Mesenchymal stem cell (in vitro differentiated cells and primary cell): ENCODE results near the gene VAV2.

Source experiments
- DNase-seq: peaks from one replicate; pipeline ENCODE4 v3.0.0-alpha.2; 2013
- H2AFZ ChIP-seq: one replicate; pipeline ENCODE4 v1.6.1; 2013; ENCODE audit warnings: low read depth, mild to moderate bottlenecking, control low read depth, inconsistent platforms, low read length, moderate library complexity
- H2AK5ac ChIP-seq: 2 replicates; pipeline ENCODE4 v1.6.1; 2013; ENCODE audit warnings: low read length, moderate library complexity, mild to moderate bottlenecking, inconsistent platforms; ENCODE audit not compliant: severe bottlenecking
- H2BK120ac ChIP-seq: one replicate; pipeline ENCODE4 v1.6.1; 2013; ENCODE audit warnings: low read depth, mild to moderate bottlenecking, inconsistent platforms, low read length, moderate library complexity
- H2BK12ac ChIP-seq, 2 experiments: one replicate each; pipeline ENCODE4 v1.6.1; 2013; ENCODE audit warnings: inconsistent platforms in 2 of 2, low read length in 2 of 2, mild to moderate bottlenecking in 2 of 2, moderate library complexity in 2 of 2, control low read depth in 1 of 2
- H2BK15ac ChIP-seq: one replicate; pipeline ENCODE4 v1.6.1; 2013; ENCODE audit warnings: mild to moderate bottlenecking, low read depth, inconsistent platforms; ENCODE audit not compliant: poor library complexity, severe bottlenecking
- H2BK5ac ChIP-seq: 2 replicates; pipeline ENCODE4 v1.6.1; 2013; ENCODE audit warnings: low read depth, mild to moderate bottlenecking, low read length, control low read depth, inconsistent platforms; ENCODE audit not compliant: poor library complexity, severe bottlenecking
- H3K14ac ChIP-seq, 2 experiments: one replicate each; pipeline ENCODE4 v1.6.1; 2013; ENCODE audit warnings: inconsistent platforms in 2 of 2, low read length in 2 of 2, control low read depth in 1 of 2, mild to moderate bottlenecking in 1 of 2, moderate library complexity in 1 of 2
- H3K18ac ChIP-seq, 2 experiments: one replicate each; pipeline ENCODE4 v1.6.1; 2013; ENCODE audit warnings: inconsistent platforms in 2 of 2, low read length in 2 of 2, control low read depth in 1 of 2, low read depth in 1 of 2, mild to moderate bottlenecking in 1 of 2
- H3K23ac ChIP-seq, 2 experiments: one replicate each; pipeline ENCODE4 v1.6.1; 2013; ENCODE audit warnings: inconsistent platforms in 2 of 2, low read length in 2 of 2, mild to moderate bottlenecking in 2 of 2, moderate library complexity in 2 of 2, control low read depth in 1 of 2
- H3K27ac ChIP-seq: 2 replicates; pipeline ENCODE4 v1.5.1; 2013; ENCODE audit warnings: mild to moderate bottlenecking, moderate library complexity, low read length, control low read depth, inconsistent platforms; ENCODE audit not compliant: poor library complexity, severe bottlenecking
- H3K27me3 ChIP-seq, 2 experiments: 2 replicates each; pipeline versions ENCODE4 v1.6.1 to v1.7.0; 2013; ENCODE audit warnings: low read length in 2 of 2, mild to moderate bottlenecking in 2 of 2, moderate library complexity in 2 of 2, control low read depth in 1 of 2, inconsistent platforms in 1 of 2; ENCODE audit not compliant: control insufficient read depth in 1 of 2, insufficient read depth in 1 of 2
- H3K36me3 ChIP-seq, 2 experiments: 2 replicates each; pipeline versions ENCODE4 v1.6.1 to v1.7.0; 2013; ENCODE audit warnings: low read length in 2 of 2, control low read depth in 1 of 2, inconsistent platforms in 1 of 2, low read depth in 1 of 2, mild to moderate bottlenecking in 1 of 2; ENCODE audit not compliant: insufficient read depth in 2 of 2, control insufficient read depth in 1 of 2
- H3K4ac ChIP-seq, 2 experiments: one replicate each; pipeline ENCODE4 v1.6.1; 2013; ENCODE audit warnings: inconsistent platforms in 2 of 2, low read length in 2 of 2, mild to moderate bottlenecking in 2 of 2, moderate library complexity in 2 of 2, control low read depth in 1 of 2, low read depth in 1 of 2
- H3K4me1 ChIP-seq: 2 replicates; pipeline ENCODE4 v1.6.1; 2013; ENCODE audit warnings: low read depth, low read length, control low read depth; ENCODE audit not compliant: control insufficient read depth, insufficient read depth
- H3K4me2 ChIP-seq: 2 replicates; pipeline ENCODE4 v1.6.1; 2013; ENCODE audit warnings: low read length, mild to moderate bottlenecking, inconsistent platforms; ENCODE audit not compliant: poor library complexity, severe bottlenecking
- H3K4me3 ChIP-seq, 2 experiments: 2 replicates each; pipeline versions ENCODE4 v1.5.1 to v1.7.0; 2013; ENCODE audit warnings: low read length in 2 of 2, mild to moderate bottlenecking in 2 of 2, control low read depth in 1 of 2, low read depth in 1 of 2; ENCODE audit not compliant: insufficient read depth in 1 of 2
- H3K79me1 ChIP-seq: replicated peaks from 2 replicates; pipeline ENCODE4 v1.6.1; 2013; ENCODE audit warnings: mild to moderate bottlenecking, control low read depth, low read length, inconsistent platforms; ENCODE audit not compliant: poor library complexity, severe bottlenecking
- H3K9ac ChIP-seq: 2 replicates; pipeline ENCODE4 v1.7.0; 2013; ENCODE audit warnings: mild to moderate bottlenecking, low read length, moderate library complexity
- H3K9me3 ChIP-seq: 2 replicates; pipeline ENCODE4 v1.7.0; 2013; ENCODE audit warnings: mild to moderate bottlenecking, low read length; ENCODE audit not compliant: control insufficient read depth
- H4K8ac ChIP-seq: one replicate; pipeline ENCODE4 v1.6.1; 2013; ENCODE audit warnings: inconsistent platforms, mild to moderate bottlenecking, low read length, moderate library complexity
- H4K91ac ChIP-seq: one replicate; pipeline ENCODE4 v1.6.1; 2013; ENCODE audit warnings: mild to moderate bottlenecking, low read length, inconsistent platforms
- WGBS: methylation state at CpG from one replicate; pipeline ENCODE4 v1.1.7; 2013; ENCODE audit warnings: mixed read lengths; 5-methylcytosine and 5-hydroxymethylcytosine counted together

The VAV2 gene

GRCh38 chr9:133770076-133770777 is 221.9 kb downstream of the VAV2 start:
- Histone ChIP-seq H2BK5ac (no peak overlapping the region), H3K9ac (no peak overlapping the region), H3K36me3 (peaks cover 58 to 71% of the 10 kb centered on the region in 2 experiments), H3K4ac (no peak overlapping the region), H3K79me1 (peaks cover 43% of the 10 kb centered on the region), H3K27me3 (no peaks in the 10 kb centered on the region), H3K18ac (no peak overlapping the region), H2BK12ac (no peak overlapping the region), H3K4me2 (no peak overlapping the region), H2AFZ (no peak overlapping the region), H3K14ac (no peak overlapping the region), H2AK5ac (no peak overlapping the region), H4K8ac (no peak overlapping the region), H3K9me3 (peaks cover 27% of the 10 kb centered on the region), H3K4me3 (no peak overlapping the region), H3K27ac (no peak overlapping the region), H2BK120ac (no peak overlapping the region), H2BK15ac (no peak overlapping the region), H3K4me1 (peaks cover 4% of the 10 kb centered on the region), H3K23ac (no peak overlapping the region), H4K91ac (no peak overlapping the region)
- 96% methylated on average over 16 of the region's 16 CpGs for WGBS
- DNase-seq: no peak

DNA sequence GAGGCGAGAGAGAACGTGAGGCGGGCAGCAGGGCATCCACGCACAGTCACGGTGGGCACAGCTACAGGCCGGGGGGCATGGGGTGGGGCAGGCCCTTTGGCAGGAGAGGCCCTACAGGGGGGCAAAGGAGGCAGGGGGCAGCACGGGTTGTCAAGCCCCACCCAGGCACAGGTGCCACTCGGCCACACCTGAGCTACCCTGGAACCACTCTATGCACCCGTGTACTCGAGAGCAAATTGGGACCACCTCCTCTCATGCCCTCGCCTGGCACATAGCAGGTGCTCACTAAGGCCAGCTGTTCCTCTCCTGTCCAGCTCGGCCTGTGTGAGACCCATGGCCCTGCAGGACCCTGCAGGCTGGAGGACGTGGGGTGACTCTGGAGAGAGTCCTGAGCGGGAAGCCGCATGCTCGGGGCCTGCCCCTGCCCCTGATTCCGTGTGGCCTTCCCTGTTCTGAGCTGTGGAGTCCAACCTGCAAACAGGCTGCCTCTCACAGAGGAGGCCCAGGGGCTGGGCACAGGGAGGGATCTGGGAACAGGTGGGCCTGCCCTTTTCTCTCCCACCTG is 222.5 kb downstream of the VAV2 start:
- Histone ChIP-seq H3K4me1 (peaks cover 4% of the 10 kb centered on the region), H2BK120ac (no peak overlapping the region), H3K9me3 (peaks cover 23% of the 10 kb centered on the region), H3K36me3 (peaks cover 52 to 65% of the 10 kb centered on the region in 2 experiments), H3K27ac (no peak overlapping the region), H3K79me1 (peaks cover 38% of the 10 kb centered on the region), H3K18ac (no peak overlapping the region), H2AFZ (no peak overlapping the region), H2BK12ac (no peak overlapping the region), H3K4ac (no peak overlapping the region), H3K9ac (no peak overlapping the region), H3K4me2 (no peak overlapping the region), H3K23ac (no peak overlapping the region), H2BK15ac (no peak overlapping the region), H4K8ac (no peak overlapping the region), H3K27me3 (no peaks in the 10 kb centered on the region), H2AK5ac (no peak overlapping the region), H3K4me3 (no peak overlapping the region), H2BK5ac (no peak overlapping the region), H4K91ac (no peak overlapping the region), H3K14ac (no peak overlapping the region)
- DNase-seq: no peak
- 95% methylated on average over 17 of the region's 17 CpGs for WGBS

DNA sequence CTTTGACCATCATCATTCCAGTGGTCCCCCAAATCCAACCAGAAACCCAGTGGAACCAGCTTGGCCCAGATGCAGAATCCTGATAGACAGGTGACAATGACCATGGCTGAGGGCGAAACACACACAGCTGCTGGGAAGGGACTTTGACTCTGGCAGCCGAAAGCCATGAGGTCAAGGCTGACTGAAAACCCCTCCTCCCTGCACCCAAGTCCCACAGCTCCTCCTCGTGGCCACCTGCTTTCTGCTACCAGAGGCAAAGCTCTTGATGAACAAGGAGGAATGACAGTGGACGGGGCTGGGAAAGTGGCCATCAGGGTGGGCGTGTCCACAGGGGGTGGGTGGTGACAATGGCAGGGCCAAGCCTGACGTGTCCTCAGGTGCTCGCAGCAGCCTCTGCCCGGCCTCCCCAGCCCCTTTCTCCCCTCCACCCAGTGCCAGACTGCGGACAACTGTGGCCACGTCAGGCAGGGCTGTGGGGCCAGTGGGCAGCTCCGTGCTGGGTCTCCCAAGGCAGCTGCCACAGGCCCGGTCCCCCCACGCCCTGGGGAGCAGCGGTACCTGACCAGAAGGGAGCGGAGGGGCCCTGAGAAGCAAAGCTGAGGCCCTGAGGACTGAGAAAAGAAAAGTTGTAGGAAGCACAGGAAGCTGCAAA is 223.1 kb downstream of the VAV2 start:
- H3K4me2 ChIP-seq: no peak overlapping the region
- H3K36me3 ChIP-seq: peaks cover 48 to 60% of the 10 kb centered on the region in 2 experiments
- H3K4ac ChIP-seq: no peak overlapping the region
- no peak overlapping the region for H2BK120ac ChIP-seq
- no peak overlapping the region for H4K8ac ChIP-seq
- H3K79me1 ChIP-seq: peaks cover 33% of the 10 kb centered on the region
- no peak for DNase-seq
- peaks cover 16% of the 10 kb centered on the region for H3K9me3 ChIP-seq
- no peak overlapping the region for H3K9ac ChIP-seq
- H3K27ac ChIP-seq: no peak overlapping the region
- H2AK5ac ChIP-seq: no peak overlapping the region
- H2AFZ ChIP-seq: no peak overlapping the region
- peaks cover 5% of the 10 kb centered on the region for H3K4me1 ChIP-seq
- H2BK5ac ChIP-seq: no peak overlapping the region
- no peaks in the 10 kb centered on the region for H3K27me3 ChIP-seq
- no peak overlapping the region for H4K91ac ChIP-seq
- no peak overlapping the region for H3K23ac ChIP-seq
- no peak overlapping the region for H2BK12ac ChIP-seq
- H3K14ac ChIP-seq: no peak overlapping the region
- no peak overlapping the region for H3K18ac ChIP-seq
- no peak overlapping the region for H3K4me3 ChIP-seq
- 93% methylated on average over 13 of the region's 15 CpGs for WGBS
- H2BK15ac ChIP-seq: no peak overlapping the region

- Histone ChIP-seq H2BK5ac (no peak overlapping the region), H2BK120ac (no peak overlapping the region), H4K8ac (no peak overlapping the region), H2AFZ (no peak overlapping the region), H4K91ac (no peak overlapping the region), H3K14ac (no peak overlapping the region), H3K4me3 (no peak overlapping the region), H3K79me1 (peaks cover 36% of the 10 kb centered on the region), H3K23ac (no peak overlapping the region), H3K9ac (no peak overlapping the region), H2BK15ac (no peak overlapping the region), H2BK12ac (no peak overlapping the region), H3K27ac (no peak overlapping the region), H3K27me3 (no peaks in the 10 kb centered on the region), H3K18ac (no peak overlapping the region), H2AK5ac (no peak overlapping the region), H3K36me3 (peaks cover 48 to 62% of the 10 kb centered on the region in 2 experiments), H3K4me1 (peaks cover 10% of the 10 kb centered on the region), H3K4me2 (no peak overlapping the region), H3K4ac (no peak overlapping the region), H3K9me3 (peaks cover 11% of the 10 kb centered on the region)
- 97% methylated on average over 17 of the region's 17 CpGs for WGBS
- no peak for DNase-seq
These were observed 223.7 kb downstream of the VAV2 start for GRCh38 chr9:133768371-133768858.
